Measurements from ENCODE around the gene BABAM2. TPM values are rescaled to one million over a fixed set of nuclear protein-coding genes. Genes with fewer than 3 reads are reported as not detected.

The BABAM2 gene
- total RNA-seq, 1 donor = 28.5 TPM

- DNase-seq (ENCODE audit: low read depth) = no peak
- H3K4me3 ChIP-seq (ENCODE audit: low read depth, low read length) = no peak overlapping the region
- TF ChIP-seq CTCF (IDR thresholded peaks at IDR 0.05; ENCODE audit: insufficient read depth, low read depth, low read length) = no peak
Measured at GRCh38 chr2:28378679-28379584, 488.4 kb downstream of the BABAM2 start.

GRCh38 chr2:28380219-28380618 lies 489.7 kb downstream of the BABAM2 start:
- TF ChIP-seq CTCF (IDR thresholded peaks at IDR 0.05; ENCODE audit: insufficient read depth, low read depth, low read length) = no peak
- no peak overlapping the region for H3K4me3 ChIP-seq (ENCODE audit: low read depth, low read length)
- no peak for DNase-seq (ENCODE audit: low read depth)

- DNase-seq (ENCODE audit: low read depth) = no peak
- H3K4me3 ChIP-seq (ENCODE audit: low read depth, low read length) = no peak overlapping the region
- TF ChIP-seq CTCF (IDR thresholded peaks at IDR 0.05; ENCODE audit: insufficient read depth, low read depth, low read length) = no peak
Measured at GRCh38 chr2:28381225-28382180, 491.0 kb downstream of the BABAM2 start.

GRCh38 chr2:28382755-28383154 lies 492.2 kb downstream of the BABAM2 start:
- no peak for DNase-seq (ENCODE audit: low read depth)
- TF ChIP-seq CTCF (IDR thresholded peaks at IDR 0.05; ENCODE audit: insufficient read depth, low read depth, low read length) = no peak
- H3K4me3 ChIP-seq (ENCODE audit: low read depth, low read length) = no peak overlapping the region

GRCh38 chr2:28387082-28387960 lies 496.8 kb downstream of the BABAM2 start:
- TF ChIP-seq CTCF (IDR thresholded peaks at IDR 0.05; ENCODE audit: insufficient read depth, low read depth, low read length) = no peak
- DNase-seq (ENCODE audit: low read depth) = no peak
- no peak overlapping the region for H3K4me3 ChIP-seq (ENCODE audit: low read depth, low read length)

Small RNA genes within 50 kb of the gene (small RNA-seq; reads per million reads assigned to genes)
- gene MIR4263 = not detected
- gene RF02271 = not detected

Other genes starting within 250 kb of the BABAM2 start
- gene SUPT7L, start 227.1 kb upstream of the BABAM2 start, total RNA-seq = 36.1 and 38.4 TPM in 2 replicates
- 28.7 and 31.1 TPM in 2 replicates for gene SLC4A1AP, start 226.8 kb upstream of the BABAM2 start, total RNA-seq
- gene MRPL33, start 119.0 kb upstream of the BABAM2 start, total RNA-seq = 112 and 119 TPM in 2 replicates
- 1.3 TPM in 2 replicates for gene RBKS, start 342 bp upstream of the BABAM2 start, total RNA-seq